SIG-M5 treated with dmso at 0.1 percent for 504 hours (cell line): Measurements from ENCODE around the gene GMPR2.

Experiments
- DNase-seq: peaks from one replicate; lab custom pipeline; 2025; ENCODE audit not compliant: unreplicated experiment; lab: John Stamatoyannopoulos, UW

Gene GMPR2

DNA sequence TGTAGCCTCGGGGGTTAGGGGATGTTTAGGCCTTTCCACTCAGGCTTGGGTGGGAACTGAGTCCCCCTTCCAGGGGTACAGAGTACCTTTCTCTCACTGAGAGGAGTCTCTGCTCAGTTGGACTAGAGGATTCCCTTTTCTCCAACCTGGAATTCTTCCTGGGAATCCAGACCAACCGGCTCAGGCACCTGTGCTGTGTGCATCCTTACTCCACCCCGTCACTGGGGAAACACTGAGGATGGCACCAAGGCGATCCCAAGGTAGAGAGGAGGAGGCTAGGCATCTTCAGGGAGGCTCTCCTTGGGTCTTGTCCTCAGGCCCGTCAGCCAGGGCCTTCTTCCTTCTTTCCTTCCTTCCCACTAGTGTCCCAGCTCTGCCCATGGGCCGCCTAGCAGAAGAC is 31.1 kb downstream of the GMPR2 start:
- no peak for DNase-seq

DNA sequence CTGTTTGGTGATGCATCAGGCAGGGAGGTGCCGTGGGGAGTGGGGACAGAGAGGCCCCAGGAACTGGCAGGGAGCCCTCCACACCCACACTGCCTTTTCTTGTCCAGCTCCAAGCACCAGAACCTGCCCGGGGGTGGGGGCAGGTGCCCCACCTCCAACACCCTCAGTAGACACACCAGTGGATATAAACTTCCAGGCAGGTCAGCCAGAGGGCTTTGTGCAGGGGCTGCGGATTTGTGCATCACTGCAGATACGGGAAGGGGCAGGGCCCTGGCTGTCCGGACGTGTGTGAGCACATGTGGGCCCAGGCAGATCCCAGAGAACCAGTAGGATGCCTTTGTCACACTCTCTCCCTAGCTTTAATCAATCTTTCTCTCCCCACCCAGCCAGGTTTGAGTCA is 31.6 kb downstream of the GMPR2 start:
- DNase-seq = no peak

DNA sequence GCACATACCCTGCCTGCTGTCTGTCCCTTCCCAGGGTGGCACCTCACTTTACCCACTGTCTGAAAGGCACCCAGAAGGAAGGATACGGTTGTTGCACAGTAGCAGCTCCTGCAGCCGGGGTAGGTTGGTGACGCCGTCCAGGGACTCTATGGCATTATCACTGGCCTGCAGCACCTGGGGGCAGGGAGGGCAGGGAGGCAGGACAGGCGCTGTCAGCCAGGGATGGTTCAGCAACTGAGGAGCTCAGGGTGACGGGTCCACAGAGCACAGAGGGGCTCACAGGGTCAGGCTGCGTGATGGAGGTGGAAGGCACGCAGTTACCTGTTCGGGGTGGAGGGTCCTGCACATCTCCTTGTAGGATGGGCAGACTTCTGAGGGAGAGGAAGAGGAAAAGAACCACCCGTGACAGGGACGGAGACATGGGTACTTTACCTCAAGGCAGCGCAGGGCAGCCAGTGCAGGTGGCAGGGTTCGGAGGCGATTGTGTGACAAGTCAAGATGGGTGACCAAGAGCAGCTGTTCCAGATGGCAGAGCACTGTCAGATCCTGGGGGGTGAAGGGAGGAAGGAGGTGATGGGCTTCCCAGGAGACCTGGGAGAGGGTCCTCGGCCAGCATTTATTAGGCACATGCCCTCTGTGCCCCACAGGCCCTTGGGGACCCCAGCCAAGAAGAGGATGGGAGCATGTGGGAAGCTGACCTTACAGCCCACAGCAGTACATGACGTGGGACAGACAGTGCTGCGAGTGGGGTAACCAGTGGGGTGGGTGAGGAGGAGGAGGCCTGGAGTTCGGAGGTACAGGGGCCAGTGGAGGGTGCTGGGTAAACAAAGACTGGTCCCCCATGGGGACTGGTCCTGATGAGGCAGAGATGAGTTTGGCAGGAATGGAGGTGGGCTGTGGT is 33.9 kb downstream of the GMPR2 start:
- DNase-seq = no peak

DNA sequence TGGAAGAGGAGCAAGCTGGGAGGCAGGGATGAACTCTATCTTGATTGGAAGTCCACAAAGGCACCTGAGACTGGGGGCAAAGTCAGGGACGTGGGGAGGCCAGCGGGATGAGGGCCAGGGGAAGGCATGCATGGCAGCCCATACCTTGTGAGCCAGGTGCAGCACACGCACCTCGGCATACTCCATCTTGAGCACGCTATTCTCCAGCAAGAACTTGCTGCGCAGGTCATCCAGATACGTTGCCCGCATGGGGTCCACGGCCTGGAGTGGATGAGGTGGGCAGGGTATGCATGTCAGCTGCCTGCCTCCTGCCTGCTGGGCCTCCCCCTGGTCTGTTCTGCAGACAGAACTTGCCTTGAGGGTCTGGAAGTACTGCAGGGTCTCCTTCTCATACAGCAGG is 34.8 kb downstream of the GMPR2 start:
- no peak for DNase-seq

DNA sequence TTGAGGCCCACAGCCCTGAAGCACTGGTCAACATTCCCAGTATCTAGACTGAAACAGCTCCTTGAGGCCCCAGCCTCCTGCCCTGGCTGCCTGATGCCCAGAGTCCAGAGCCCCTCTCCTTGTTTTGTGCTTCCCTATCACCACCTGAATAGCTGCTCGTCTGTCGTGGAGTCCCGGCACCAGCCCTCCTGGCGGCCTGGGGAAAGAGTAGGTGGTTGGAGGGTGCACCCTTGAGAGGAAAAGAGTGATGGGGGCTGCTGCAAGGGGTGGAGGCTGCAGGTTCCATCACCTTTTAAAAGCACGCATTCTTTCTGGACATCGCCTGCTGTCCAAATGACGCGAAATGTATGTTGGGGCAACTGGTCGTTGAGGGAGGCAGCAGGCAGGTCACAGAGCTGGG is 35.5 kb downstream of the GMPR2 start:
- no peak for DNase-seq

DNA sequence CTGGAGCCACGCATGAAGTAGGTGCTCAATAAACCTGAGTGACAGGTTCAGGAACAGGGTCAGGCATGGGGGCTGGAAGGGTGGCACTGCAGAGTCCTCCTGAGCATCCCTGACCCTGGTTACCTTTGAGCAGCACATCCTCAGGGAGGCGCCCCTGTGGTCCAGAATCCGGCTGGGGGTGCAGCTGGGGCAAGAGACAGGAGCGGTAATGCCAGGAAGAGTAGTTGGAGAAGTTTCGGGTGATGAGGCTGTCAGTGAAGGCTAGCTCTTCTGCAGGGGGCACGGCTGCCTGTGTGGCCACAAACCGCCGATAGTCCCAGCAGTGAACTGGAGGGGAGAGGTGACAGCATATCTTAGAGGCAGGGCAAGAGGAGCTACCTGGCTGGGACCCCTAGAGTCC is 36.6 kb downstream of the GMPR2 start:
- no peak for DNase-seq

DNA sequence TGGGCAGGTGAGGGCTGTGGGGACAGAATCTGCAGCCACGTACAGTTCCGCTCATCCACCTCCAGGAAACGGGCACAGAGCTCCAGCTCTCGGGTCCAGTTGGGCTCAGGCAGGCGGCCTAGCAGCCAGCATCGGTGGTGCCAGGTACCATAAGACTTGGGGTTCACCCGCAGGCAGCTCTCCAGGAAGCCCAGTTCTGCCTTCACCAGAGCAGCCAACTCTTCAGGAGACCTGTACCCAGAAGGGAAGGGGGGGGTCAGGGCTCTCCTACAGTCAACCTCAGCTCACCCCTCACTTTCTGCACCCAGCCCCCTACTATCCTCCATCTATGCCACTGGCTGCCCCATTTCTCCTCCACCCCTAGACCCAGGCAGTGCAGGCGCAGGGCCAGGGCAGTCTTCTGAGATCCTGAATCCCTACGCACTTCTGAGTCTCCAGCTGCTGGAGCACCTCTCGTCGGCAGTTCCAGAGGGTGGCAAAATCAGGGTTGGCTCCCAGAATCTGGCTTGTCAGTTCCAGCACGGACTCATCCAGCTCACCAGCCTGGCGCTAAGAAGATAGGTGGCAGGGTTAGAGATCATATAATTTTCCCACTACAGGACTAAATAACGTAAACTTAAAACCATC is 37.3 kb downstream of the GMPR2 start:
- DNase-seq = no peak

DNA sequence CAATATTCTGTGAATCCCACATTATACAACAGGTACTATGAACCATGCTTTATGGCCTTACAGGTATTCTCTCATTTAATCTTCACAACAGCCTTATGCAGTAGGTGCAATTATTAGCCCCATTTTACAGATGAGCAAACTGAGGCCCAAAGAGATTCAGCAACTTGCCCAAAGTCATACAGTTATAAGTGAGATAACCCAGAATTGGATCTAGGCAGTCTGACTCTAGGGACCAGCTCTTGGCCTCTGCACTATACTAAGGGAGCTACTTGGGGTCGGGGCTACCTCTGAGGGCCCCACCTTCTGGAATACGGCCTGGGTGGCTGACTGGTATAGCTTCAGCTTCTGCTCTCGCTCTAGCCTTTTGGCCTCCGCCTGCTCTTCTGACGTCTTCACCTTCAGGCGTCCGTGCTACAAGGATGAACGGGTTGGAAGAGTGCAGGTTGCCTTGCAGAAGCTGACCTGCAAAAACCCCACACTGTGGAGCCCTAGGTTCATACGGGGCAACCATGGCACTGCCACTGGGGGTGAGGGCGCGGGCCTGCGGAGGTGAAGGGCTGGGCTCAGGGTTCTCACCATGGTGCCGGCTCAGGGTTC is 37.9 kb downstream of the GMPR2 start:
- no peak for DNase-seq

DNA sequence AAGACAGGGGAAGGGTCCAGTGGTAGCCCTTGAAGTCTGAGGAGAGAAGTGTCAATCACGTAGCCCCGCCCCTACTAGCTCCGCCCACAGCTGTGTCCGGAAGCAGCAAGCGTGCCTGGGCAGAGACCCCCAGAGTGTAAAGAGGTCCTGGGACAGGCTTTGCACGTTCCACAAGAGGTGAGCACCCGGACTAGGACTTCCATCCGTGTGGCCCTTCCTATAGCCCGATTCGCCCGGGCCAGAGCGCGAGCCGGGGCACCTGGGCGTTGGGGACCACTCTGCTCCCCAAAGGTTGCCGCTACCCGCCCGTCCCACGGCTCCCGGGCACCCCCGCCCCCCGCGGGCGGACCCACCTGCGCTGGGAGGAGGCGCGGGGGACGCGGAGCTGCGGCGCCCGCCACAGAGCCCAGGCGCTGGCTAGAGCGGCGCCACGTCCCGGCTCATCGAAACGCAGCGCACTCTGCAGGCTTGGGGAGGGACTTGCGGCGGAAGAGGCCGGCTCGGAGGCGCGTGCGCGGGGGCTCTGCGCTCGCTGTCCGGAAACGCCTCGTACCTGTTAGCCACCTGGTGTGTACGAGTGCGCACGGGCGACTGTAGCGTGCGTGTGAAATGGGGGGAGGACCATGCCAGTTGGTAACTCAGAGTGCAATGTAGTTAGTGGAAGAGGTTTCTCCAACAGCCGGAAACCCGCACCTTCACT is 38.6 kb downstream of the GMPR2 start, which contains the start of gene RABGGTA:
TSS of gene RABGGTA (minus strand) at position 464 of the 700 bp plus-strand sequence. CDS start 482 bp downstream, outside the sequence.
- DNase-seq = peak; percentile 86

DNA sequence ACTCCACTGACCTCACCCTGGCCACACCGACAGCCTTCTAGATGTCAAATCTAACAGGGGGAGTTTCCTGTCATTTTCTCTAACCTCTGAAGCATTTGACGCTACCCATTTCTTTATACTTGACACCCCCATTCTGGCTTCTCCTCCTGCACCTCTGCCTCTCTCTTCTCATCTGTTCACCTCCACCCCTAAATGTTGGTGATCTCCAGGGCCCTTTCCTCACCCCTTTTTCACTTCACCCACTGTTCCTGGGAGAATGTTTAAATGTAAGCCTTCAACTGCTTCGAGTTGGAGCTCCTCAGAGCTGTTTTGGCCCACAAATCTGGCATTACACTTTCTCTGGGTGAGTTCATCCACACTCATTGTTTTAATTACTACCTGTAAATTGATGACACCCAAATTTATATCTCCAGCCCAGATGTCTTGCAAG is 39.1 kb downstream of the GMPR2 start:
- no peak for DNase-seq

DNA sequence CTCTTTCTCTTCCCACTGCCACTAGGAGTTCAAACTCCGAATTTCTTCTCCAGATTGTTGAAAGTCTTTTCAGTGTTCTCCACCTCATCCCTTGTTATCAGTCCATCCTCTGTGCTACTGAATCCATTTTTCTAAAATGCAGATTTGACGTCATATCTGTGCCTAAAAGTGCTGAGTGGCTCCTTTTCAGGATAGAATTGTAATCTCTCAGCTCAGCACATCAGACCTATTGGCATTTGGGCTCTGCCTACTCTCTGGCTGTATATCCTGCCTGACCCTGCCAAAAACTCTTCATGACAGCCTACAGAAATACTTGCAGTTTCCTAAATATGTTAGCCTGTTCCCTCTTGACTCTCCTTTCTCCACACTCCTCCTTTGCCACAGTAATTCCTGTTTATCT is 39.7 kb downstream of the GMPR2 start:
- DNase-seq = no peak

DNA sequence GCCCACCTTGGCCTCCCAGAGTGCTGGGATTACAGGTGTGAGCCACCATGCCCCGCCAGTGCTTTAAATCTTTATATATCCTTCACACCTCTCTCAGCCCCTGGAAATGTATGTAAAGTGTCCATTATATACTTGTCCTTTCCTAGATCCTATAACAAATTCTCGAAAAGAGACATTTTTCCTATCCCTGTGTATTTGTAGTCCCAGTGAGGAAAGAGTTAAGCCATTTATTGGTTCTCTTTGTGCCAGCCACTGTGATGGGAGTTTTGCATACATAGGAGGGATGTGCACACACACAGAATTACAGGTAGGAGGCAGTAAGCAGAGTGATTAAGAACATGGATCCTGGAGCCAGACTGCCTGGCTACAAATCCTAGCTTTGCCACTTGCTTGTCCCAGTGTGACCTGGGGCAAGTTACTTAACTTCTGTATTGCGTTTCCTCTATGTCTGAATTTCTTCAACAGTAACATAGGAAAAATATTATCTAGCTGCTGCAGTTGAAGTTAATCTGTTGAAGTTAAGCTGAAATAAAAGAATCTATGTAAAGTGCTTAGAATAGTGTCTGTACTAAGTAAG is 40.8 kb downstream of the GMPR2 start:
- no peak for DNase-seq

DNA sequence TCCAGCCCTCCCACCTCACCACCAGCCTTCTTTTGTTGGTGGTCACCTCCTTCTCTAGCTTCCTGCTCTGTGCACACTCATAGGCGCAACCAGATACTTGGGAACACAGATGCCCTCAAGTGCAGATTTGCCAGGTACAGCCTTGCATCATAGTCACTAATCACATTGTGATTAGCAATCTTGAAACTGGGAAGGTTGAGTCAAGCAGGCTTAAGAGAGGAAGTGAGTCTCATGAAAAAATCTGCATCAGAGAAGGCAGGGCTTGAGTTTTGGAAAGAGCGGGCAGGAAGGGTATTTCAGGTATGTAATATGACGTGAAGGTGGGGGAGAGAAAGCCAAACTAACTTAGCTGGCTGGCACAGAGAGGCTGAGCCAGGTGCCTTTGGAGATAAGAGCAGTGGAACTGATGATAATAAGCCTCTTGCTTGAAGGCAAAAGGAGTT is 41.4 kb downstream of the GMPR2 start:
- DNase-seq = peak; percentile 84

DNA sequence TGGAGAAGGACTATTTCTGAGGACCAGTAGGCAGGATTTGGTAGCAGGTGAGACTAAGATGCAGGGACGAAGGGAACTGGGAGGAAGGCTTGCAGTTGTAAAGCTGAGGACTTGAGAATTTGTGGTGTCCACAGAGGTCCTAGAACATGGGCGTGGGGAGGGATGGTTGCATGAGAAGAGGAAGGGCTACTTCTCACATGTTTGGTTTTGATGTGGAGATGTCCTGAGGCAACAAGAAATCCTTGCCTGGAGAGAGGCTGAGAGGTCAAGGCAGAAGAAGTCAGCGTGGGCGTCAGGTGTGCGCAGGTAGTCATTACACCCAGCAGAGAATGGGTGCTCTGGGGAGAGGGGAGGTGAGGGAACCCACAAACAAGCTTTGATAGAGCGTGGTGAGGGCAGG is 44.3 kb downstream of the GMPR2 start:
- no peak for DNase-seq

DNA sequence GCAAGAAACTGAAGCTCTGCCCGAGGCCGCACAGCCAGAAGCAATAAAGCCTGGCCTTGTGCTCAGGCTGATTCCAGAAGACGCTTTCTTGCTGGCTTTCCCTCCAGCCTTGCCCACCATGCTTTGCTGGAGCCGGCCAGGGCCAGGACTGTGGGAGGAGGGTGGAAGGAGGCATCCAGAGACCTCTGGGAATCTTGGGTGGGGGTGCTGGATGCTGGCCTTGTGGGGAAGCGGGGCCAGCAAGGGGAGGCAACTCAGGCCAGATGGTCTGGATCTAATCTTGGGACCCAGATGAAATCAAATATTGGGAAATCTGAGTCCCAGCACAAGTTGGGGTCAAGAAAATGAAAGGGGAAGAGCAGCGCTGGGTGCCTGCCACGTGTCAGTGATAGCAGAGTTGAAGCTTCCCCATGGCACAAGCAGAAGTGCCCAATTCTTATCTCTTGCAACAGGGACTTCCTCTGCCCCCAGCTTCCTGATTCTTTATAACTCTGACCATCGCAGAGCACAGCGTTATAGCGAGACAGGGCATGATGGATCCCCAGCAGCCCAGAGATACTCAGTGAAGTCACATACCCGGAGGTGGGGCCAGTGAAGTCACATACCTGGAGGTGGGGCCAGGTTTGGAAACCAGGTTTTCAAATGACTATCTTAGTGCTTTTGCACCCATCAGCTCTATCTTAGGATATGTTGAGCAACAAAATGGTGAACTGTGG is 45.0 kb downstream of the GMPR2 start:
- peak; percentile 85 for DNase-seq

DNA sequence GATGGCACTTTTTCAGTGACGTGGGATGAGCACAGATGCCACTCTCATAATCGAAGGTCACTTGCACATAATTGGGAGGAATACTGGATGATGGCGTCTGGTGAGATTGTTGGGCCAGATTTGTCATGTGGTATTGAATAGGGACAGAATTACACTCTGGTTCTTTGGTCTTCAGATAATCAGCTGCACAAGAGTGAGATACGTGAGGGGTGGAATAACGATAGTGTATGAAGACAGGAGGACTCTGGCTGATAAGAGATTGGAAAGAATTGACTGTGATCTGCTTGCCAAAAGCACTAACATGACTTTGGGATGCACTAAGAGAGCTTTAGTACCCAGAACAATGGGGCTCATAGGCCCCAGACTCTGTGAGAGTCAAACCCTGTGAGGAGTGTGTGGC is 45.7 kb downstream of the GMPR2 start:
- no peak for DNase-seq

DNA sequence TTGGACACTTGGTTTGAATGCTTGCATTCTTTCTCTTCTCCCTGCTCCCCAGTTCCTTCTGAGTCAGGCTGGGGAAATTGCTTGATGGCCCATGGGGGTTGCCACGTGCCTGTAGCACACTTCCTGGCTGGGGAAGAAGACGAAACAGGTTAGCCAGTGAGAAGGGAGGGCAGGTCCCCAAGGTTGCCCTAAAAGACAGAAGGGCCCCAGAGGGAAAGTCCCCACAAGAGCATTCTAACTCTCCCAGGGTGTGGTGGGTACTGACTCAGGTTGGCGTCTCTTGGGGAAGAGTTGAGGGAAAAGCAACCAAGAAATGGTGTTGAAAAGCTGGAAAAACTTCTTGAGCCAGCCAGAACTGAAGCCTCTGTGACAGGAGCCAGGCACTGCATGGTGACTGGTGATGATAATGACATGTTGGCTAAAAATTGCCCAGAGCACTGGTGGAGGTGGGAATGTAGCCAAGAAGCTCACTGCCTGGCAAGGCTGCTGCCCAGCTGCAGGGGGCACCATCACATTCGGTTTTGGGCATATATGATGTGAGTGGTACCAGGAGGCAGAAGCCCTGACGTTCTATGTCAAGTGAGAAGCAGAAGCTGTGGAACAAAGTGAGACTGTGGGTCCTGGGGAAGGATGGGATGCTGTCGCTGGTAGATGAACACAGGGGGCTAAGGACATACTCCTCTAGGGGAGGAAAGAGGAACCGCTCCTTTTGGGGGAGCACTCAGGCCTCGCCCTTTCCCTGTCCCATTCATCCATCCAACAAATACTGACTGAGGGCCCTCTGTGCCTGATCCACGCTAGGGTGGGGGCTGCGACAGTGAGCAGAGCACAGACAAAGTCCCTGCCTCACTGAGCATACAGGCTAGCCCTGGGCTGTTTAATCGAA is 46.8 kb downstream of the GMPR2 start:
- DNase-seq = peak; percentile 15

DNA sequence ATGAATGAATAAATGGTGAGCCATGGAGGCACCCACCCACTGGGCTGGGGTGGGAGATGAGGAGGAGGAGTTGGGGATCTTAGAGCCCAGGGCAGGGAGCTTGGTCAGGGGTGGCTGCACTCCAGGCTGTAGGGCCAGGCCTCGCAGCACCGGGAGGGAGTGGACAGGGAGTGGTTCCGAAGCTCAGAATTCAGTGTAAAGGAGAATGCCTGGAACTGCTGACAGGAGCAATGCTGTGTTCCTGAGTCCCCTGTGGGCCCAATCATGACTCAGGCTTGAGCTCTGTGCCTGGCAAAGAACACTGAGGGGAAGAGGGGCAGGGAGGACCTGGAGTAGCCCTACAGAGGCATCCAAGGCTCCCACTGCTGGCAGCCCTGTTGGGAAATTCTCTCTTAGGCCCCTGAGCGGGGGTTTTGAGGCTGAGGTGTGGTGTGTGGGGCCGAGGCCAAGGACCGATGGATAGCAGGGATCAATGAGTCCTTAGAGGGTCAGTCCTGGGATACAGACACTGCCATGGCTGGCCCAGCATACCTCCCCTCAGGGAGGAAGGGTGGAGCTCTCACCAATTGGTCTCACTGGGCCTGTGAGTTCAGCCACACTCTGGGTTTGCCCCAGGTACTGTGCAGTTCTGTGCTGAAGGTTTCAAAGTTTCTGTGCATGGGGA is 48.2 kb downstream of the GMPR2 start:
- DNase-seq = no peak

DNA sequence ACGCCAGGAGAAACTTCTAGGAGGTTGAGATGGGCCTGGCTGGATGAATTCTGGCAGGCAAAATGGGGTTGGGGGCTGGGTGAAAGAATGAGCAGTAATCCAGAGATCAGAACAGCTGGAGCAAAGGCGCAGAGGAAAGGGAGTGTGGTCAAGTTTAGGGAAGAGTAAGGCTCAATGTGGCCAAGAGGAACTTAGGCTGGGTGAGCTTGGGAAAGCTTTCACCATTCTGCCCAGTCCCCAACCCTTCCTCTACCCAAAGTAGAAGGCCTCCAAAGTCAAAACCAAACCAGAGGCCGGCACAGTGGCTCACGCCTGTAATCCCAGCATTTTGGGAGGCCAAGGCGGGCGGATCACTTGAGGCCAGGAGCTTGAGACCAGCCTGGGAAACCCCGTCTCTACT is 48.9 kb downstream of the GMPR2 start:
- no peak for DNase-seq
